Effector memory CD4-positive, alpha-beta T cell (primary cell): ENCODE data around the gene PCNX1.

Experiments used
- DNase-seq, 3 donors: peaks; one replicate each; pipeline ENCODE4 v3.0.0-alpha.2; 2020
- H3K27ac ChIP-seq: 2 replicates; pipeline ENCODE4 v1.7.0; 2013; ENCODE audit warnings: mild to moderate bottlenecking, low read length, moderate library complexity; ENCODE audit not compliant: insufficient read depth, poor library complexity, severe bottlenecking
- H3K27me3 ChIP-seq: replicated peaks from 2 replicates; pipeline ENCODE4 v1.7.0; 2013; ENCODE audit warnings: mild to moderate bottlenecking, low read length; ENCODE audit not compliant: insufficient read depth, control insufficient read depth, poor library complexity, severe bottlenecking
- H3K36me3 ChIP-seq: 2 replicates; pipeline ENCODE4 v1.7.0; 2013; ENCODE audit warnings: mild to moderate bottlenecking, low read length, moderate library complexity; ENCODE audit not compliant: control insufficient read depth, insufficient read depth
- H3K4me1 ChIP-seq: 2 replicates; pipeline ENCODE4 v1.7.0; 2013; ENCODE audit warnings: low read length, mild to moderate bottlenecking; ENCODE audit not compliant: control insufficient read depth, insufficient read depth, poor library complexity, severe bottlenecking
- H3K4me3 ChIP-seq: 2 replicates; pipeline ENCODE4 v1.7.0; 2013; ENCODE audit warnings: low read length, low read depth, mild to moderate bottlenecking; ENCODE audit not compliant: insufficient read depth, poor library complexity, severe bottlenecking
- H3K9me3 ChIP-seq: 2 replicates; pipeline ENCODE4 v1.7.0; 2013; ENCODE audit warnings: mild to moderate bottlenecking, low read length, moderate library complexity; ENCODE audit not compliant: control insufficient read depth

Gene PCNX1

DNA sequence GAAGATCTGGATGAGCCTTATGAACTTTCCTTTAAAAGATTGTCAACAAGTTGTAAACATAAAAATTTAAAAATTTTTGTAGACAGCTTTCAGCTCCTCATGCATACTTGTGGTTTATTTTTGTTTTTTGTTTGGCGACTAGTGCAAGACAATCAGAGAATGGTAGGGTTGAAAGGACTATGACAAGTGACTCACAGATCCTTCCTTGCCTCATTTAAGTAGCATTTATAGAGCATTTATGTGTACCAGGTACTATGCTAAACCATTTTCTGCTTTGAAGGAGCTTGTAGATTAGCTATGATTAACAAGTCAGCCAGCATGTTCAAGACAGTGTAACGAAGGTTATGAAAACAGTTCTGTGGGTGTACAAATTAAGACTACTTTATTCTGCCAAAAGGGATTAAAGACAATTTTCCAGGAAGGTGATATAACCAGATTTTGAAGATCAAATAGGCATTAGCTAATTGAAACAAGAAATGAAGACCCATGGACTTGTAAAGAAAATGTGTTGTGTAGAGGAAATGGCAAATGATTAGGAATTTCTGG, 122.0 kb downstream of the PCNX1 start:
- Histone ChIP-seq H3K9me3 (no peaks in the 10 kb centered on the region), H3K27ac (no peak overlapping the region), H3K4me3 (no peak overlapping the region), H3K4me1 (no peaks in the 10 kb centered on the region), H3K36me3 (peaks cover 65% of the 10 kb centered on the region), H3K27me3 (no peaks in the 10 kb centered on the region)
- DNase-seq: no peak

- peaks cover 66% of the 10 kb centered on the region for H3K36me3 ChIP-seq
- no peak overlapping the region for H3K4me3 ChIP-seq
- H3K27ac ChIP-seq: no peak overlapping the region
- no peak for DNase-seq
- H3K9me3 ChIP-seq: no peaks in the 10 kb centered on the region
- no peaks in the 10 kb centered on the region for H3K4me1 ChIP-seq
- no peaks in the 10 kb centered on the region for H3K27me3 ChIP-seq
Measured at GRCh38 chr14:71031000-71031399, 123.7 kb downstream of the PCNX1 start.

DNA sequence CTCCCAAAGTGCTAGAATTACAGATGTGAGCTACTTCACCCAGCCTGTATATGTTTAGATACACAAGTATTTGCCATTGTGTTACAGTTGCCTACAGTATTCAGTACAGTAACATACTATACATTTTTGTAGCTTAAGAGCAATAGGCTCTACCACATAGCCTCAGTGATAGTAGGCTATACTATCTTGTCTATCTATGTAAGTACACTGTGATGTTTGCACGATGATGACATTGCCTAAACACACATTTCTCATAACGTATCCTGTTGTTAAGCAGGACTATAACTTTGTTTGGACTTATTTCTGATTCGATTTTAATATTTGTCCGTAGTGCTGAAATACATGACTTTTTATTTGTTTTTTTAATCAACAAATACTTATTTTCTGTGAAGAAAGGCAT, 129.2 kb downstream of the PCNX1 start:
- H3K4me1 ChIP-seq: no peaks in the 10 kb centered on the region
- H3K36me3 ChIP-seq: peaks cover 52% of the 10 kb centered on the region
- no peak for DNase-seq
- peaks cover 4% of the 10 kb centered on the region for H3K9me3 ChIP-seq
- no peaks in the 10 kb centered on the region for H3K27me3 ChIP-seq
- no peak overlapping the region for H3K27ac ChIP-seq
- no peak overlapping the region for H3K4me3 ChIP-seq

DNA sequence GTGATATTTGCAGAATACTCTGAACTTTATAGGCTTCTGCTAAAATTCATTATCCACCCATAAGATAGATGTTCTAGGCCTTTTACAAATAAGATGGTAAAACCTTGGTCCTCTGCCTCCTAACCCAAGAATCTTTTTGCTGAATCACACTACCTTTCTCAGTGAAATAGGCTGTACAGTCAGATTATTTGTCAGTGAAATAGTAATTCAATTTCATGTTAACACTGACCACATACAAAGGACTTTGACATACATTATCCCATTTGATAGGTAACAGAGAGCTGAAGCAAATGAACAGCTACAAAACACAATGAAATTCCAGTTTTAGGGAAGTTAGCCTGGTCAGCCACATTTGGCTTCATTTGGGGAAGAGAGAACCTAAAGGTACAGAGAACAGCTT, 141.1 kb downstream of the PCNX1 start:
- peaks cover 62% of the 10 kb centered on the region for H3K36me3 ChIP-seq
- no peak for DNase-seq

DNA sequence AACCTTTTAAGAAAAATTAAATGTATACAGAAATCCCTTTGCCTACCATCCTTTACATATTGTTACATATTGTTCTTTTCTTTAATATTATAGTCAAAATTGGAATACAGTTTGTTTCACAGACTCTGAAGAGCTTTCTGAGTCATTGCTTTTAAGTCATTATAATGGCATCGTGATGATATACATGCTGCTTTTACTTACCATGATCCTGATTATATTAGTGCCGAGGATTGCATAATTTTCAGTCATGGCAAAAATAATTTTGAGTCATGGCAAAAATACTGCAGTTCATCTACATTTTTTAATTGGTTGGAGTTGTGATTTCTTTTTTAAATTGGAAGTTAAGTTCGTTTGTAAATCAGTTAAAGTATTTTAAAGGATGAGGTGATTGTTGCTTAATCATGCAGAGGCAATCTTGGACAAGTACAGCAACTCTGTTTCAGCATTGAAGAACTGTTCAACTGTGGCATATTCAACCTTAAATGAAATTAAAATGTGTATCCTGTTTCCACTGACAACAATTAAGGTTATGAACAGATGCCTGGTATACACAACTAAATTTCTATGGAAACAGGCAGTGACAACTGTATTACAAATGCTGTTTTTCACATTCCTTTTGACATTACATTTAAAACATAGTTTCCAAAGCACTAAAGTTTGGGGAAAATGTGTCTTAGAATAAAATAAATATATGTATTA, 142.3 kb downstream of the PCNX1 start:
- Histone ChIP-seq H3K4me3 (no peak overlapping the region), H3K36me3 (peaks cover 61% of the 10 kb centered on the region), H3K9me3 (no peaks in the 10 kb centered on the region), H3K27me3 (no peaks in the 10 kb centered on the region), H3K4me1 (no peaks in the 10 kb centered on the region), H3K27ac (no peak overlapping the region)
- no peak for DNase-seq

More for the DNA sequence above, 141.1 kb downstream of the PCNX1 start:
- H3K27ac ChIP-seq: no peak overlapping the region
- H3K27me3 ChIP-seq: no peaks in the 10 kb centered on the region
- no peaks in the 10 kb centered on the region for H3K9me3 ChIP-seq
- H3K4me3 ChIP-seq: no peak overlapping the region
- no peaks in the 10 kb centered on the region for H3K4me1 ChIP-seq

DNA sequence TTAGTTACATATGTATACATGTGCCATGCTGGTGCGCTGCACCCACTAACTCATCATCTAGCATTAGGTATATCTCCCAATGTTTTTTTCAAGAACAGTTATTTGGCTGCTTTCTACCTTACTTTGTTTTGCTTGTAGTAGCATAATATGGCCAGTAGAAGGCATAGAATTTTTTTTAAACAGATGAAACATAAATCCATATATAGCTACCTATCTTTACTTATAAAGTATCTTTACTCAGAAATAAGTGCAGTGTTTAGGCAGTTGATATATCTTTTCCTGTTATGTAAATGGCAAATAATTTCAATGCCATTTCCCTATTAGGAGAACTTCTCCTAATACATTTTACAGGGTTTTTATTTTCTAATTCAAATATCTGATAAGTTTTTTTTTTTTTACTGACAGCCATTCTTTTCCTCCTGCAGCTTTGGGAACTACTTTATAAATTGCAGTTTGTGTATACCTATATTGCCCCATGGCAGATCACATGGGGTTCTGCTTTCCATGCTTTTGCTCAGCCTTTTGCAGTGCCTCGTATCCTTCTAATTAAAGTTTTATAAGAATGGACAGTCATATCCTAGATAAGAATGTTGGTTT, 143.1 kb downstream of the PCNX1 start:
- H3K27ac ChIP-seq: no peak overlapping the region
- no peaks in the 10 kb centered on the region for H3K27me3 ChIP-seq
- no peak for DNase-seq
- H3K4me1 ChIP-seq: no peaks in the 10 kb centered on the region
- no peaks in the 10 kb centered on the region for H3K9me3 ChIP-seq
- no peak overlapping the region for H3K4me3 ChIP-seq
- peaks cover 60% of the 10 kb centered on the region for H3K36me3 ChIP-seq

GRCh38 chr14:71054706-71055105, 147.4 kb downstream of the PCNX1 start:
- Histone ChIP-seq H3K36me3 (peaks cover 65% of the 10 kb centered on the region), H3K4me1 (no peaks in the 10 kb centered on the region), H3K27ac (no peak overlapping the region), H3K4me3 (no peak overlapping the region), H3K9me3 (no peaks in the 10 kb centered on the region), H3K27me3 (no peaks in the 10 kb centered on the region)
- DNase-seq: no peak

DNA sequence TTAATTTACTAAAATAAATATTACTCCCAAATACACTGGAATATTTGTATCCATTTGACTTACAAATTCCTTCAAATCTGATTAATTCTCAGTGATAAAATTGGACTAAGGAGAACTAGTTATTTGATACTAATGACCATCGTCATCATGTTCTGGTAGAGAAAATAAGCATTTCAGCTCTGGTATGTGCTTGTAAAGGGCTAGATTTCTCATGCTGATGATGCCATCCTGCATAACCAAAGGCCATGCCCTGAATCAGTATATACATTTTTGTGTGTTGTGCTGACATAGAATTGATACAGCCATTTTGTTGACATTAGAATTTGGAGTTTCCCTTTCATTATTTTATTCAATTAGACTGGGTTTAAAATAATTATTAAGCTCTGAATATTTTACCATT, 148.9 kb downstream of the PCNX1 start:
- Histone ChIP-seq H3K27ac (no peak overlapping the region), H3K4me3 (no peak overlapping the region), H3K4me1 (no peaks in the 10 kb centered on the region), H3K9me3 (no peaks in the 10 kb centered on the region), H3K36me3 (peaks cover 80% of the 10 kb centered on the region), H3K27me3 (no peaks in the 10 kb centered on the region)
- no peak for DNase-seq

- H3K9me3 ChIP-seq: no peaks in the 10 kb centered on the region
- no peak for DNase-seq
- no peaks in the 10 kb centered on the region for H3K27me3 ChIP-seq
- no peaks in the 10 kb centered on the region for H3K4me1 ChIP-seq
- no peak overlapping the region for H3K27ac ChIP-seq
- H3K4me3 ChIP-seq: no peak overlapping the region
- H3K36me3 ChIP-seq: peaks cover 63% of the 10 kb centered on the region
Measured at GRCh38 chr14:71060274-71060673, 153.0 kb downstream of the PCNX1 start.

DNA sequence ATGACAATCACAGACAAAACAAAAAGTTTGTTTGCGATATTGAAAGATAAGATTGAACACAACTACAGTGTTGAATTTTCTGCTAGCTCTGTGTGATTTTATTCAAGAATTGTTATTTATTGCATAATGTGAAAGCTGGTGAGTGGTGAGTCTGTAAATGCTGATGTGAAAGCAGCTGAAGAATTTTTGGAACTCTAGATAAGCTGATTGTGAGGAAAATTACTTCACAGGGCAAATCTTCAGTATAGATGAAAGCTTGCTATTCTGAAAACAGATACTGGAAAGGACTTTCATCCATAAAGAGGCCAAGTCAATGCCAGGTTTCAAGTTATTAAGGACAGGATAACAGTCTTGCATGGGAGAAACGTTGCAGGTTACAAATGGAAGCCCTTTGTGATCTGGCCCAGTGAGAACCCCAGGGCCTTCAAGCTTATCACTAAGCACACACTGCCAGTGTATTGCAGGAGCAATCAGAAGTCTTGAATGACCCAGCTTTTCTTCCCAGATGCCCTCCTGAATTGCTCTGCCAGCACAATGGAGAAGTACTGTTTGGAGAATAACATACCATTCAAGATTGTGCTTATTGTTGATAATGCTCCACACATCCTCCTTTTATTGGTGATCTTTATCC, 153.7 kb downstream of the PCNX1 start:
- H3K27ac ChIP-seq: no peak overlapping the region
- no peaks in the 10 kb centered on the region for H3K27me3 ChIP-seq
- no peak overlapping the region for H3K4me3 ChIP-seq
- H3K4me1 ChIP-seq: no peaks in the 10 kb centered on the region
- peaks cover 59% of the 10 kb centered on the region for H3K36me3 ChIP-seq
- H3K9me3 ChIP-seq: no peaks in the 10 kb centered on the region
- DNase-seq: no peak
